HK-2 (cell line): ENCODE data around the gene NCK1.
"Not testable (repeated sequence)": the region's sequence is repeated elsewhere in the genome, so short reads cannot be mapped to it uniquely, and the experiment has no call there.

Experiments
- DNase-seq: peaks from one replicate; pipeline ENCODE4 v3.0.0-alpha.2; 2018; ENCODE audit not compliant: unreplicated experiment

Gene NCK1

GRCh38 chr3:136949146-136949545 lies 87.1 kb downstream of the NCK1 start:
- no peak for DNase-seq

DNA sequence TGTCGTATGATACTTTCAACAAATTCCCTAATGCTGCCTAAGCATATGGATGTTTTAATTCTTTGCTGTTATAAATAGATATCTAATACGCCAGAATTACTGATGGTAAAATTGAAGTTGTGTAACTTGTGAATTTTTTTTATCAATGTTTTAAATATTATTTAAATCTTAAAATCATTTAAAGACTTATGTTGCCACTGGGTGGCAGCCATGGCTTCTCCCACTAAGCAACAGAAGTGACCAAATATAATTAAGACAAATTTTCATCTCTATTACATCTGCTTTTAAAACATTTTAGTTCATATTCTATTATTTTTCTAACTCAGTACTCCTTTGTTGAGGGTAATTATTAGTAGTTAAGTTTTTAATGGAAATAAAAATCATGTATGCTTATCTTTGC lies 87.7 kb downstream of the NCK1 start:
- DNase-seq = no peak

GRCh38 chr3:136950623-136951022 lies 88.6 kb downstream of the NCK1 start:
- DNase-seq = no peak

GRCh38 chr3:136952292-136952691 lies 90.3 kb downstream of the NCK1 start:
- no peak for DNase-seq

- DNase-seq = no peak
These were observed 92.2 kb downstream of the NCK1 start for GRCh38 chr3:136954251-136954650.

DNA sequence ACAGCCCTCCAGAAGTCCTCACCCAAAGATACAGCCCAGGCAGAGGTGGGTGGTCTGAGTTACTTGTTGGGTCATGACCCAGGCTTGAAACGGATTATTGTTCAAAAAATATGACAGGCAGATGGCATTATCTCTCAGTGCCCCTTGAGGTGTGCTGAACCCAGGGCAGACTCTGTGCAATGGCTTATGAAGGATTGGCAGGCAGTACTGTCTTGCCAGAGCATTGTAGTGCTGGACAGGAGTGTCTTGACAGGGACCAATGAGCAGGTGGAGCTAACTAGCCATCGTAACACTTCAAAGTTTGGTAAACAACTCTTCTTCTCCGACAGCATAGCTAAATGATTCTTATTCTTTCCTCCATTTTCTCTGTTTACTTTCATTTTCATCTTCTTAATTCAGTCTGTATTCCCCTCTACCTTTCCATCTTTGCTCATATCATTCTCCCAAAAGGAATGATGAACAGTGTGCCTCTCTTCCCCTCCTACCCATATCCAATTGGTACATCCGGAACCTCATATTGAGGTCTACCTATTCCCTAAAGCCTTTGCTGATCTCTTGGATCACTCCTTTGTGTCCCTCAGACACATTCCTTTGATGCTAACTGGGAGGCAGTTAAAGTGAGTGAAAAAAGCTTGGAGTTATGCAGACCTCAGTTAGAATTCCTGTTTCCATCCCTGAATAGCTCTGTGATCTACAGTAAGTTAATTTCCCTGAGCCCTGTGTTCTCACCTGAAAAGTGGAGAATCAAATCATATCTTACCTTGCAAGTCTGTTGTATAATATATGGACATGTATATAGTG lies 93.2 kb downstream of the NCK1 start:
- DNase-seq = no peak

GRCh38 chr3:136955813-136956212 lies 93.8 kb downstream of the NCK1 start:
- DNase-seq = peak; percentile 34

- DNase-seq = no peak
These were observed 95.0 kb downstream of the NCK1 start for GRCh38 chr3:136956971-136957370.

GRCh38 chr3:136957751-136958288 lies 95.8 kb downstream of the NCK1 start, which contains the start of gene IL20RB:
Gene IL20RB (plus strand): TSS chr3:136957983. CDS start chr3:136958114, 131 bp downstream.
- peak; percentile 50 for DNase-seq

- DNase-seq = no peak
These were observed 96.9 kb downstream of the NCK1 start for GRCh38 chr3:136958939-136959338.

- DNase-seq = no peak
These were observed 97.6 kb downstream of the NCK1 start for GRCh38 chr3:136959599-136959998.

DNA sequence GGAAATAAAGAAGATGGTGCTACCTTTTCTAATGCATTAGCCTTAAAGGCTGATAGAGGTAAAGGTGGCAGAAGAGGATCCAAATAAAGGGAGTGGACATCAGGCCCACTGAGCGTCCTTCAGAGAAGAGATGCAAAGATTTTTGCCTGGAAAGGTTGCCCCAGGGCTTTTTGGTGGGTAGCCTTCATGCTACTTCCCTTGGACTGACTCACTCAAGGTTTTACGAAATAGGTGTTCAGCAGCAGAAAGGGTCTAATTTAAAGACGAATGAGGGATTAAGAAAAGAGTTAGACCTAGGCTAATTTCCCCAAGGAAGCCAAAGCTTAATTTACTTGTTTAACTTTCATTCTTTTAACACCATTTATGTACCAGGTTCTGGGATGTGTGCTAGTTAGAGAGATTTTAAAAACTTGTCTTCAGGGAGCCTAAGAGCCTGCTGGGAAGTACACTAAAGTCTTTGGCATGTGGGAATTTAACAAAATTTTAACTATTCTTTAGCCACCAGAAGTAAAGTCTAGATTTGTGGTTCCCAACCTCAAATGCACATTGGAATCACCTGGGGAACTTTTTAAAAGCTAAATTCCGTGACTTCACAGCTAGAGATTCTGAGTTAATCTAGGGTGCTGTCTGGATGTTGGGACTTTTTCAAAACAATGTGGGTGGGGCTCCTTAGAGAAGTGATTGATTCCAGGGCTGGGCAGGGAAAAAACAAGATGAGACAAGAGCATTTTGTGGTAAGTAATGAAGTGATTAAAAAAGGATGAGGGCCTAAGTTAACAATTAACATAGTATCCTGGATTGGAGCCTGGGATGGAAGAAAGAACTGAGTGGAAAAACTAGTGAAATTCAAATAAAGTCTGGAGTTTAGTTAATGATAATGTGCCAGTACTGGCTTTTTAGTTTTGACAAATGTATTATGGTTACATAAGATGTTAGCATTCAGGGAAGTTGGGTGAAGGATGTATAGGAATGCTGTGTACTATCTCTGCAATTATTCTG lies 99.1 kb downstream of the NCK1 start:
- peak; percentile 57 for DNase-seq

DNA sequence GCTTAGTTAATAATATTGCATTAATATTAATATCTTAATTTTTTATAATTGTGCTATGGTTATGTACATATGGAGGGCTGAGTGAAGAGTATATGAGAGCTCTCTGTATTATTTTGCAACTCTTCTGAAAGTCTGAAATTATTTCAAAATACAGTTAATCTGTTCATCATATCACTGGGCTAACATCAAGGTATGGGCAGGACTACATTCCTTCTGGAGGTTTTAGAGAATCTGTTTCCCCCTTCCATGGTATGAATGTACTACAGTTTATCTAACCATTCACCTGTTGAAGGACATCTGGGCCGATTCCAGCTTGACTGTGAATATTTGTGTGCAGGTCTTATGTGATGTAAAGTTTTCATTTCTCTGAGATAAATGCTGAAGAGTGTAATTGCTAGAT lies 100.9 kb downstream of the NCK1 start:
- no peak for DNase-seq

DNA sequence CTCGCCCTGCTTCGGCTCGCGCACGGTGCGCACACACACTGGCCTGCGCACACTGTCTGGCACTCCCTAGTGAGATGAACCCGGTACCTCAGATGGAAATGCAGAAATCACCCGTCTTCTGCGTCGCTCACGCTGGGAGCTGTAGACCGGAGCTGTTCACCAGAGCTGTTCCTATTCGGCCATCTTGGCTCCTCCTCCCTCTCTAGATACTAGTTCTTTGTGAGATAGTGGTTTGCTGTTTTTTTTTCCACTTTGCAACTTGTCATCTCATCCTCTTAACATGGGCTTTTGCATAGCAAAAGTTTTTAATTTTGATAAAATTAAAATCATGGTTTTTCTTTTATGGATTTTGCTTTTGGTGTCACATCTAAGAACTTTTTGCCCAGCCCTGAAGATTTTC lies 107.5 kb downstream of the NCK1 start:
- DNase-seq = not testable (repeated sequence)

GRCh38 chr3:136973352-136973751 lies 111.3 kb downstream of the NCK1 start:
- DNase-seq = no peak

DNA sequence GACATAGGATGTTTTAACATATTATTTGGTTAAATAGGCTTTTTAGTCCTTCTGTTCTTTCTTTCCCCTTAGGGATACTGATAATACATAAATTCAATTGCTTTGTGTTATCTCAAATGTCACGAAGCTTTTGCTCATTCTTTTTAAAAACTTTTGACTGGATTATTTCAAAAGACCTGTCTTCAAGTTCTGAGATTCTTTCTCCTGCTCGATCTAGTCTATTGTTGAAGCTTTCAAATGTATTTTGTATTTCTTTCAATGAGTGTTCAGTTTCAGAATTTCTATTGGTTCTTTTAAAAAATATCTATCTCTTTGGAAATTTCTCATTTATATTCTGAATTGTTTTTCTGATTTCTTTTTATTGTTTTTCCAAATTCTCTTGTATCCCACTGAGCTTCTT lies 112.7 kb downstream of the NCK1 start:
- DNase-seq = no peak

DNA sequence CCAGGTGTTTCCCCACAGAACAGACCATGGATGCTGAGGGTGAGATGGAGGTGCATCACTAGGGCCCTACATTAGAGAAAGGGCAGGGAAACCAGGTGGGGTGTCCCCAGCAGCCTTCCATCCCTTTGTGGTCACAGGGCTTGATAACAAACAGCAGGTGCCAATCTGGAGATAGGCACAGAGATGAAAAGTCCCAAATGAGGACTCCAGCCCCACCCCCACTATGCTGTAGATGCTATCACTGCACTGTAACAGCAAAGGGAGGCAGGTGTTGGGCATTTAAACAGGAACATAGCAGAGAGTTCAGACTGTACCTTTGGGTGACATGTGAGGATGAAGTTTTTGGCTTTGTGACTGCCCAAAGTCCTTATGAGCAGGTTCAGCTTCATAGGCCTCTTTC lies 117.2 kb downstream of the NCK1 start:
- no peak for DNase-seq

GRCh38 chr3:136979684-136980083 lies 117.7 kb downstream of the NCK1 start:
- no peak for DNase-seq

GRCh38 chr3:136982033-136982432 lies 120.0 kb downstream of the NCK1 start:
- DNase-seq = no peak

- DNase-seq = no peak
These were observed 120.6 kb downstream of the NCK1 start for GRCh38 chr3:136982520-136983138.

DNA sequence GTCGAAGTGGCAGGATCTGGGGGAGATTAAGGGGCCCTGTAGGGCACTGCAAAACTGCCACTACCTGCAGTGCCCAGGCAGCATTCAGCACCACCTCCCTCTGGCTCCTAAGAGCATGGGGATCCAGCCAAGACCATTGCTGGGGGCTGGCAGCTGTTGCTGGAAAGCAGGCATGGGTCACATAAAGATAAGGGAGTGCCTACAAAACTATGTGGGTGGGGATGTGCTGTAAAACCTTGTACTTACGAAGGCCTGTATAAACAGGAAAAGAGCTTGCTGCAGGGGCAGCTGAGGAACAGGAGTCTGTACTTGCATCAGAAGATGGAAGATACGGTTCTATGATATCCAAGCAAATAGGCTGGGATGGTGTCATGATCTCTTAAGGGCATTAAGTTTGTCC lies 122.8 kb downstream of the NCK1 start:
- no peak for DNase-seq
